GM12864 (cell line): ENCODE results near the gene ADAMTS9.

Experiments
- DNase-seq: peaks from one replicate; pipeline ENCODE4 v3.0.0-alpha.2; 2011; ENCODE audit warnings: low read depth
- H3K4me3 ChIP-seq: 2 replicates; pipeline ENCODE4 v1.5.1; 2011; ENCODE audit warnings: mild to moderate bottlenecking, low read depth, low read length, control low read depth
- CTCF ChIP-seq: IDR thresholded peaks from 2 replicates; pipeline ENCODE4 v1.5.1; 2011; ENCODE audit warnings: low read depth, mild to moderate bottlenecking, moderate library complexity, low read length, control low read depth, inconsistent platforms; ENCODE audit errors: missing control alignments

The ADAMTS9 gene

GRCh38 chr3:64638511-64638910, 49.3 kb downstream of the ADAMTS9 start:
- no peak for TF ChIP-seq CTCF
- H3K4me3 ChIP-seq: no peak overlapping the region
- no peak for DNase-seq

- no peak for DNase-seq
- TF ChIP-seq CTCF: no peak
- no peak overlapping the region for H3K4me3 ChIP-seq
These were observed 53.4 kb downstream of the ADAMTS9 start for GRCh38 chr3:64634417-64634816.

GRCh38 chr3:64631951-64632350, 55.8 kb downstream of the ADAMTS9 start:
- no peak for DNase-seq
- H3K4me3 ChIP-seq: no peak overlapping the region
- no peak for TF ChIP-seq CTCF

- H3K4me3 ChIP-seq: no peak overlapping the region
- no peak for DNase-seq
- TF ChIP-seq CTCF: no peak
These were observed 60.1 kb downstream of the ADAMTS9 start for GRCh38 chr3:64627471-64628321.

GRCh38 chr3:64627042-64627441, 60.8 kb downstream of the ADAMTS9 start:
- H3K4me3 ChIP-seq: no peak overlapping the region
- TF ChIP-seq CTCF: no peak
- DNase-seq: no peak

GRCh38 chr3:64625381-64625780, 62.4 kb downstream of the ADAMTS9 start:
- no peak for TF ChIP-seq CTCF
- no peak for DNase-seq
- no peak overlapping the region for H3K4me3 ChIP-seq

- H3K4me3 ChIP-seq: no peak overlapping the region
- no peak for TF ChIP-seq CTCF
- no peak for DNase-seq
These were observed 64.7 kb downstream of the ADAMTS9 start for GRCh38 chr3:64623125-64623524.
